Measurements from ENCODE around the gene UGT1A8. TPM values are rescaled to one million over a fixed set of nuclear protein-coding genes. Genes with fewer than 3 reads are reported as not detected.

UGT1A8 gene
- total and polyA plus RNA-seq, 2 experiments from 2014 or later, result 0.45 TPM; not detected in 1

DNA sequence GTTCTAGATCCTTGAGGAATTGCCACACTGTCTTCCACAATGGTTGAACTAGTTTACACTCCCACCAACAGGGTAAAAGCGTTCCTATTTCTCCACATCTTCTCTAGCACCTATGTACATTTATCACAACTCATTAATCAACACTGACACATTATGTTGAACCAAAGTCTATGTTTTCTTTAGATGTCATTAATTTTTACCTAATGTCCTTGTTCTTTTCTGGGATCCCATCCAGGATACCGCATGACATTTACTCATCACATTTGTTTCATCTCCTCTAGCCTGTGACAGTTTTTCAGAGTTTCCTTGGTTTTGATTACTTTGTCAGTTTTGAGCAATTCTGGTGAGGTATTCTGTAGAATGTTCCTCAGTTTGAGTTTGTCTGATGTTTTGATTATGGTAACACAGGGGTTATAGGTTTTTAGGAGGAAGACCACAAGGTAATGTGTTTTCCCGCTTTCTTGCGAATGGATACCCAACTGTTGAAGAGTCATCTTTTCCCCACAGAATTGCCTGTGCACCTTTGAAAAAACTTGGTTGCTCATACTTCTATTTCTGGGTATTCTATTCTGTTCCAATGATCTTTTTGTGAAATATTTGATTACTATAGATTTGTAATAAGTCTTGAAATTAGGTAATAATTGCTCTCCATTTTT lies 51.3 kb downstream of the UGT1A8 start (continued):
- TF ChIP-seq, protein P1, sequence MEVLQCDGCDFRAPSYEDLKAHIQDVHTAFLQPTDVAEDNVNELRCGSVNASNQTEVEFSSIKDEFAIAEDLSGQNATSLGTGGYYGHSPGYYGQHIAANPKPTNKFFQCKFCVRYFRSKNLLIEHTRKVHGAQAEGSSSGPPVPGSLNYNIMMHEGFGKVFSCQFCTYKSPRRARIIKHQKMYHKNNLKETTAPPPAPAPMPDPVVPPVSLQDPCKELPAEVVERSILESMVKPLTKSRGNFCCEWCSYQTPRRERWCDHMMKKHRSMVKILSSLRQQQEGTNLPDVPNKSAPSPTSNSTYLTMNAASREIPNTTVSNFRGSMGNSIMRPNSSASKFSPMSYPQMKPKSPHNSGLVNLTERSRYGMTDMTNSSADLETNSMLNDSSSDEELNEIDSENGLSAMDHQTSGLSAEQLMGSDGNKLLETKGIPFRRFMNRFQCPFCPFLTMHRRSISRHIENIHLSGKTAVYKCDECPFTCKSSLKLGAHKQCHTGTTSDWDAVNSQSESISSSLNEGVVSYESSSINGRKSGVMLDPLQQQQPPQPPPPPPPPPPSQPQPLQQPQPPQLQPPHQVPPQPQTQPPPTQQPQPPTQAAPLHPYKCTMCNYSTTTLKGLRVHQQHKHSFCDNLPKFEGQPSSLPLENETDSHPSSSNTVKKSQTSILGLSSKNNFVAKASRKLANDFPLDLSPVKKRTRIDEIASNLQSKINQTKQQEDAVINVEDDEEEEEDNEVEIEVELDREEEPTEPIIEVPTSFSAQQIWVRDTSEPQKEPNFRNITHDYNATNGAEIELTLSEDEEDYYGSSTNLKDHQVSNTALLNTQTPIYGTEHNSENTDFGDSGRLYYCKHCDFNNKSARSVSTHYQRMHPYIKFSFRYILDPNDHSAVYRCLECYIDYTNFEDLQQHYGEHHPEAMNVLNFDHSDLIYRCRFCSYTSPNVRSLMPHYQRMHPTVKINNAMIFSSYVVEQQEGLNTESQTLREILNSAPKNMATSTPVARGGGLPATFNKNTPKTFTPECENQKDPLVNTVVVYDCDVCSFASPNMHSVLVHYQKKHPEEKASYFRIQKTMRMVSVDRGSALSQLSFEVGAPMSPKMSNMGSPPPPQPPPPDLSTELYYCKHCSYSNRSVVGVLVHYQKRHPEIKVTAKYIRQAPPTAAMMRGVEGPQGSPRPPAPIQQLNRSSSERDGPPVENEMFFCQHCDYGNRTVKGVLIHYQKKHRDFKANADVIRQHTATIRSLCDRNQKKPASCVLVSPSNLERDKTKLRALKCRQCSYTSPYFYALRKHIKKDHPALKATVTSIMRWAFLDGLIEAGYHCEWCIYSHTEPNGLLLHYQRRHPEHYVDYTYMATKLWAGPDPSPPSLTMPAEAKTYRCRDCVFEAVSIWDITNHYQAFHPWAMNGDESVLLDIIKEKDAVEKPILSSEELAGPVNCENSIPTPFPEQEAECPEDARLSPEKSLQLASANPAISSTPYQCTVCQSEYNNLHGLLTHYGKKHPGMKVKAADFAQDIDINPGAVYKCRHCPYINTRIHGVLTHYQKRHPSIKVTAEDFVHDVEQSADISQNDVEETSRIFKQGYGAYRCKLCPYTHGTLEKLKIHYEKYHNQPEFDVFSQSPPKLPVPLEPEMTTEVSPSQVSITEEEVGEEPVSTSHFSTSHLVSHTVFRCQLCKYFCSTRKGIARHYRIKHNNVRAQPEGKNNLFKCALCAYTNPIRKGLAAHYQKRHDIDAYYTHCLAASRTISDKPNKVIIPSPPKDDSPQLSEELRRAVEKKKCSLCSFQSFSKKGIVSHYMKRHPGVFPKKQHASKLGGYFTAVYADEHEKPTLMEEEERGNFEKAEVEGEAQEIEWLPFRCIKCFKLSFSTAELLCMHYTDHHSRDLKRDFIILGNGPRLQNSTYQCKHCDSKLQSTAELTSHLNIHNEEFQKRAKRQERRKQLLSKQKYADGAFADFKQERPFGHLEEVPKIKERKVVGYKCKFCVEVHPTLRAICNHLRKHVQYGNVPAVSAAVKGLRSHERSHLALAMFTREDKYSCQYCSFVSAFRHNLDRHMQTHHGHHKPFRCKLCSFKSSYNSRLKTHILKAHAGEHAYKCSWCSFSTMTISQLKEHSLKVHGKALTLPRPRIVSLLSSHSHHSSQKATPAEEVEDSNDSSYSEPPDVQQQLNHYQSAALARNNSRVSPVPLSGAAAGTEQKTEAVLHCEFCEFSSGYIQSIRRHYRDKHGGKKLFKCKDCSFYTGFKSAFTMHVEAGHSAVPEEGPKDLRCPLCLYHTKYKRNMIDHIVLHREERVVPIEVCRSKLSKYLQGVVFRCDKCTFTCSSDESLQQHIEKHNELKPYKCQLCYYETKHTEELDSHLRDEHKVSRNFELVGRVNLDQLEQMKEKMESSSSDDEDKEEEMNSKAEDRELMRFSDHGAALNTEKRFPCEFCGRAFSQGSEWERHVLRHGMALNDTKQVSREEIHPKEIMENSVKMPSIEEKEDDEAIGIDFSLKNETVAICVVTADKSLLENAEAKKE (CRISPR knock-in tag; IDR thresholded peaks at IDR 0.05), result no peak

DNA sequence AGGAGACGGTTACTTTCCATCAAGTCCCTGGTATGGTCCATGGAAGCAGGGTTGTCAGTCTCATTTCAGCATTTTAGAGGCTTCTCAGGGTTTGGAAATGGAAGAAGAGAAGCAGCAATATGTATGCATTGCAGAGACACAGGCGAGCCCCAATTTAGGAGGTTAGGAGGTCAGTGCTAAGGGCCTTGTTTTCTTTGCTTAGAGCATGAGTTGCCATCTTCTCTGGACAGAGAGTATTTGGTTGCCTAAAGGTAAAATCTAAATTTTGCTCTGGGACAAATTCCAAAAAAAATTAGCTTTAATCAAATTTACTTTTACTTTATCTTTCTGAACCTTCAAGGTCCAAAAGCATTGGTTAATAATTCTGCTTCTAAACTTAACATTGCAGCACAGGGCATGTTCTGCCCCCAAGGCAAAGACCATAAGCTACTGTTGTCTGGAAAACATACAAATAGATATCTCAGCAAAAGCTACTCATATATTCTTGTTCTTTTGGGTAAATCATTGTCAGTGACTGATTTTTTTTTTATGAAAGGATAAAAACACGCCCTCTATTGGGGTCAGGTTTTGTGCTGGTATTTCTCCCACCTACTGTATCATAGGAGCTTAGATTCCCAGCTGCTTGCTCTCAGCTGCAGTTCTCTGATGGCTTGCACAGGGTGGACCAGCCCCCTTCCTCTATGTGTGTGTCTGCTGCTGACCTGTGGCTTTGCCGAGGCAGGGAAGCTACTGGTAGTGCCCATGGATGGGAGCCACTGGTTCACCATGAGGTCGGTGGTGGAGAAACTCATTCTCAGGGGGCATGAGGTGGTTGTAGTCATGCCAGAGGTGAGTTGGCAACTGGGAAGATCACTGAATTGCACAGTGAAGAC lies 54.1 kb downstream of the UGT1A8 start, which contains the start of gene UGT1A9:
TSS of gene UGT1A9 (plus strand) at position 609 of the 872 bp plus-strand sequence. CDS start at position 646, 37 bp downstream.
- no peaks in the 10 kb centered on the region for H3K27me3 Mint-ChIP-seq (ENCODE audit: insufficient read depth, low read depth, poor library complexity)
- H3K27ac Mint-ChIP-seq, result no peak within 1 kb of the TSS

More for the DNA sequence above, 54.1 kb downstream of the UGT1A8 start, which contains the start of gene UGT1A9:
- H3K4me1 ChIP-seq (ENCODE audit: insufficient read depth), result no peaks in the 10 kb centered on the region; the same call in 1 of the 2 replicates
- no peaks in the 10 kb centered on the region for H3K36me3 Mint-ChIP-seq (ENCODE audit: low read depth)
- no peaks in the 10 kb centered on the region for H4K20me1 ChIP-seq (replicated peaks; ENCODE audit: insufficient read depth)
- H3K4me2 ChIP-seq, result no peak within 1 kb of the TSS
- no peak within 1 kb of the TSS for H3K4me3 ChIP-seq
- no peaks in the 10 kb centered on the region for H3K36me3 ChIP-seq (ENCODE audit: insufficient read depth)
- ATAC-seq, result no peak
- no peak for DNase-seq (ENCODE audit: low spot score)
- no peak within 1 kb of the TSS for H2AFZ ChIP-seq
- peaks cover 6% of the 10 kb centered on the region; the same call in 2 of the 3 replicates for H3K4me1 Mint-ChIP-seq
- H3K27ac ChIP-seq (ENCODE audit: low read depth), result no peak within 1 kb of the TSS
- no peaks in the 10 kb centered on the region for H3K79me2 ChIP-seq (replicated peaks; ENCODE audit: insufficient read depth)
- no peak within 1 kb of the TSS for H3K4me3 Mint-ChIP-seq
- peaks cover 4% of the 10 kb centered on the region; the same call in 2 of the 3 replicates for H3K9me3 Mint-ChIP-seq
- no peaks in the 10 kb centered on the region for H3K9me2 ChIP-seq (ENCODE audit: insufficient read depth)
- H3K27me3 ChIP-seq (ENCODE audit: insufficient read depth), result no peaks in the 10 kb centered on the region
- TF ChIP-seq, protein P2, sequence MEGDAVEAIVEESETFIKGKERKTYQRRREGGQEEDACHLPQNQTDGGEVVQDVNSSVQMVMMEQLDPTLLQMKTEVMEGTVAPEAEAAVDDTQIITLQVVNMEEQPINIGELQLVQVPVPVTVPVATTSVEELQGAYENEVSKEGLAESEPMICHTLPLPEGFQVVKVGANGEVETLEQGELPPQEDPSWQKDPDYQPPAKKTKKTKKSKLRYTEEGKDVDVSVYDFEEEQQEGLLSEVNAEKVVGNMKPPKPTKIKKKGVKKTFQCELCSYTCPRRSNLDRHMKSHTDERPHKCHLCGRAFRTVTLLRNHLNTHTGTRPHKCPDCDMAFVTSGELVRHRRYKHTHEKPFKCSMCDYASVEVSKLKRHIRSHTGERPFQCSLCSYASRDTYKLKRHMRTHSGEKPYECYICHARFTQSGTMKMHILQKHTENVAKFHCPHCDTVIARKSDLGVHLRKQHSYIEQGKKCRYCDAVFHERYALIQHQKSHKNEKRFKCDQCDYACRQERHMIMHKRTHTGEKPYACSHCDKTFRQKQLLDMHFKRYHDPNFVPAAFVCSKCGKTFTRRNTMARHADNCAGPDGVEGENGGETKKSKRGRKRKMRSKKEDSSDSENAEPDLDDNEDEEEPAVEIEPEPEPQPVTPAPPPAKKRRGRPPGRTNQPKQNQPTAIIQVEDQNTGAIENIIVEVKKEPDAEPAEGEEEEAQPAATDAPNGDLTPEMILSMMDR (conservative IDR thresholded peaks at IDR 0.05; ENCODE audit: low read depth in 2 of 2), result 0 out of 4 replicates have a peak, but pooled peaks of 1 of the 2 experiments have one; percentile 0
- no peak for TF ChIP-seq EZH2 (IDR thresholded peaks at IDR 0.05; ENCODE audit: low read depth, unreplicated experiment)
- TF ChIP-seq ZNF114 (CRISPR knock-in tag; IDR thresholded peaks at IDR 0.05), result no peak
- H3F3A ChIP-seq (replicated peaks; ENCODE audit: low read depth), result no peaks in the 10 kb centered on the region
